SK-N-SH (cell line): ENCODE results near the gene OCLN. TPM values are rescaled to one million over a fixed set of nuclear protein-coding genes. Genes with fewer than 3 reads are reported as not detected.

Experiments used
- CTCF ChIA-PET: fragments of 300-600, 350-600 bp; formaldehyde crosslinking; extraction: SDS; loops from one replicate; lab custom pipeline; 2021; lab: Yijun Ruan, JAX
- POLR2A ChIA-PET: fragments of 350-600 bp; sonication (Branson Sonifier 250); formaldehyde crosslinking; extraction: SDS; loops from one replicate; lab custom pipeline; 2020; ENCODE audit warnings: antibody characterized with exemption, inconsistent platforms; lab: Yijun Ruan, JAX
- DNase-seq: peaks from one replicate; pipeline ENCODE4 v3.0.0; 2012
- H2AFZ ChIP-seq: fragments of 200-600 bp; sonication (generic); 2 replicates; pipeline ENCODE4 v1.8.1; 2016; ENCODE audit warnings: antibody characterized with exemption, mild to moderate bottlenecking, low read depth
- H3F3A ChIP-seq: fragments of 200-600 bp; sonication (generic); replicated peaks from 2 replicates; pipeline ENCODE3; 2016; ENCODE audit warnings: antibody characterized with exemption, mild to moderate bottlenecking; ENCODE audit not compliant: insufficient read depth
- H3K27ac ChIP-seq, 2 experiments: fragments of 200-500 bp in 1 of 2; fragments of 200-600 bp in 1 of 2; sonication (Bioruptor generic) in 1 of 2; sonication (generic), shearing (Covaris generic) in 1 of 2; 2 replicates each; pipeline versions ENCODE4 v1.5.1 to v1.6.1; 2014 to 2016; ENCODE audit warnings: low read depth in 2 of 2, inconsistent platforms in 1 of 2, low read length in 1 of 2, mild to moderate bottlenecking in 1 of 2, mixed read lengths in 1 of 2
- H3K27me3 ChIP-seq: fragments of 200-600 bp; sonication (generic), shearing (Covaris generic); 2 replicates; pipeline ENCODE4 v1.6.1; 2016; ENCODE audit warnings: mixed run types; ENCODE audit not compliant: insufficient read depth
- H3K36me3 ChIP-seq, 2 experiments: fragments of 200-500 bp in 1 of 2; fragments of 200-600 bp in 1 of 2; sonication (Bioruptor generic) in 1 of 2; sonication (generic) in 1 of 2; replicated peaks in 1 of 2; 2 replicates each; pipeline versions ENCODE3 to v1.5.1; 2014 to 2016; ENCODE audit warnings: low read length in 1 of 2, mild to moderate bottlenecking in 1 of 2; ENCODE audit not compliant: insufficient read depth in 2 of 2, control insufficient read depth in 1 of 2
- H3K4me1 ChIP-seq, 2 experiments: fragments of 200-500 bp in 1 of 2; fragments of 200-600 bp in 1 of 2; sonication (Bioruptor generic) in 1 of 2; sonication (generic), shearing (Covaris generic) in 1 of 2; 2 replicates each; pipeline versions ENCODE4 v1.5.1 to v1.6.1; 2014 to 2016; ENCODE audit warnings: low read depth in 1 of 2, low read length in 1 of 2, mixed run types in 1 of 2; ENCODE audit not compliant: insufficient read depth in 2 of 2, control insufficient read depth in 1 of 2
- H3K4me2 ChIP-seq: fragments of 200-600 bp; sonication (generic), shearing (Covaris generic); 2 replicates; pipeline ENCODE4 v1.6.1; 2017; ENCODE audit warnings: mixed run types
- H3K4me3 ChIP-seq, 2 experiments: fragments of 200-500 bp in 1 of 2; fragments of 200-600 bp in 1 of 2; sonication (Bioruptor generic) in 1 of 2; sonication (generic), shearing (Covaris generic) in 1 of 2; 2 replicates each; pipeline versions ENCODE4 v1.5.1 to v1.8.1; 2014 to 2016; ENCODE audit warnings: low read depth in 2 of 2, inconsistent platforms in 1 of 2, low read length in 1 of 2, mild to moderate bottlenecking in 1 of 2, mixed read lengths in 1 of 2, moderate library complexity in 1 of 2
- H3K79me2 ChIP-seq: fragments of 200-600 bp; sonication (generic); 2 replicates; pipeline ENCODE4 v1.8.1; 2017; ENCODE audit warnings: mild to moderate bottlenecking; ENCODE audit not compliant: insufficient read depth
- H3K9ac ChIP-seq: fragments of 200-600 bp; sonication (generic); 2 replicates; pipeline ENCODE4 v1.6.1; 2017; ENCODE audit warnings: mixed run types
- H3K9me2 ChIP-seq: fragments of 200-600 bp; sonication (generic); 2 replicates; pipeline ENCODE4 v1.6.1; 2017; ENCODE audit warnings: mixed run types
- H3K9me3 ChIP-seq: fragments of 200-600 bp; sonication (generic); 2 replicates; pipeline ENCODE4 v1.6.1; 2017; ENCODE audit warnings: mixed run types, mild to moderate bottlenecking, moderate library complexity
- H4K20me1 ChIP-seq: fragments of 200-600 bp; sonication (generic); 2 replicates; pipeline ENCODE4 v1.6.1; 2017; ENCODE audit warnings: mild to moderate bottlenecking, mixed run types; ENCODE audit not compliant: insufficient read depth
- ELF1 ChIP-seq: IDR thresholded peaks from 2 replicates; pipeline ENCODE4 v1.4.0; 2012
- EP300 ChIP-seq, 2 experiments: IDR thresholded peaks; 2 replicates each; pipeline versions ENCODE4 v1.4.0 to v1.6.1; 2012; ENCODE audit warnings: borderline replicate concordance in 1 of 2, low read depth in 1 of 2, low read length in 1 of 2
- EZH2phosphoT487 ChIP-seq: fragments of 200-600 bp; sonication (generic); IDR thresholded peaks from 2 replicates; pipeline ENCODE4 v1.6.1; 2017; ENCODE audit warnings: low read depth, mixed run types, mild to moderate bottlenecking, antibody characterized with exemption, moderate library complexity, borderline replicate concordance
- FOXM1 ChIP-seq: IDR thresholded peaks from 2 replicates; pipeline ENCODE4 v1.4.0; 2012; ENCODE audit warnings: low read depth, mild to moderate bottlenecking
- JUND ChIP-seq: IDR thresholded peaks from 2 replicates; pipeline ENCODE4 v1.4.0; 2012
- MEF2A ChIP-seq: IDR thresholded peaks from 2 replicates; pipeline ENCODE4 v1.4.0; 2012; ENCODE audit warnings: low read depth, borderline replicate concordance
- MXI1 ChIP-seq: IDR thresholded peaks from 2 replicates; pipeline ENCODE4 v1.6.1; 2012; ENCODE audit warnings: mild to moderate bottlenecking, low read depth, low read length, improper control_type of control experiment
- NFIC ChIP-seq: IDR thresholded peaks from 2 replicates; pipeline ENCODE4 v1.4.0; 2012; ENCODE audit warnings: borderline replicate concordance
- NRF1 ChIP-seq: IDR thresholded peaks from 2 replicates; pipeline ENCODE4 v1.6.1; 2012; ENCODE audit warnings: low read depth, mild to moderate bottlenecking, low read length
- RAD21 ChIP-seq: IDR thresholded peaks from 2 replicates; pipeline ENCODE4 v1.6.1; 2012; ENCODE audit warnings: mild to moderate bottlenecking, low read length
- RCOR1 ChIP-seq: fragments of 150-350 bp; IDR thresholded peaks from 2 replicates; pipeline ENCODE4 v1.6.1; 2017; ENCODE audit warnings: antibody characterized with exemption, low read length
- RFX5 ChIP-seq: IDR thresholded peaks from 2 replicates; pipeline ENCODE4 v1.6.1; 2012; ENCODE audit warnings: mild to moderate bottlenecking, improper control_type of control experiment, low read length
- TEAD4 ChIP-seq: IDR thresholded peaks from 2 replicates; pipeline ENCODE4 v1.4.0; 2012; ENCODE audit warnings: mild to moderate bottlenecking, borderline replicate concordance; ENCODE audit not compliant: insufficient read depth
- WGBS: methylation state at CpG from one replicate; pipeline ENCODE4 v1.1.6; 2017; ENCODE audit warnings: low lambda C conversion rate; 5-methylcytosine and 5-hydroxymethylcytosine counted together
- polyA plus RNA-seq, 3 experiments: library from polyadenylated mRNA; depleted of rRNA; stranded (reverse); fragments of >200 nt; gene quantifications; 2 replicates each; pipeline ENCODE4 v1.2.3, GENCODE V29; 2012
- TF ChIP-seq, protein P1 (sequence below): IDR thresholded peaks from 2 replicates; pipeline ENCODE4 v1.4.0; 2012; ENCODE audit warnings: low read depth, borderline replicate concordance
- TF ChIP-seq, protein P2 (sequence below): fragments of 150-350 bp; IDR thresholded peaks from 2 replicates; pipeline ENCODE4 v1.6.1; 2017; ENCODE audit warnings: antibody characterized with exemption, low read length, low read depth, borderline replicate concordance

OCLN gene
- polyA plus RNA-seq, 1 of the 3 experiments (the other 2 are of a cell fraction) = 6.5 TPM

DNA sequence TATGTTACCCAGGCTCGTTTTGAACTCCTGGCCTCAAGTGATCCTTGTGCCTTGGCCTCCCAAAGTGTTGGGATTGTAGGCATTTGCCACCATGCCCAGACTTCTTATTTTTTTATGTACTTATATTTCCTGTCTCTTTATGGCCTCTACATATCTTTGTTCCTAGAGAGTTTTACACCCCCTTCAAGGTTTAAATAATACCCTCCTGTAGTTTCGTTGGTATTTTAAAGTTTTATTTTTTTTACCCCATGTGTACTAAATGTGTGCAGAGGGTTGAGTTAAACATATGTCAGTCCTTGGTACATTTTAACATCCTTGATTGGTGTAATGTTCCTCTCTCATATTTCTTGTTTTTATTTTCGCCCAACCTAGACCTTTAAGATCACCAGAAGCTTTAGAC, 29.4 kb downstream of the OCLN start:
- H3K9me3 ChIP-seq = no peaks in the 10 kb centered on the region
- no peaks in the 10 kb centered on the region for H3K79me2 ChIP-seq
- no peaks in the 10 kb centered on the region for H4K20me1 ChIP-seq
- peaks cover 0 to 4% of the 10 kb centered on the region in 2 experiments; a peak in 1 of 4 replicates for H3K4me1 ChIP-seq
- TF ChIP-seq MEF2A (no peak), ELF1 (no peak), EP300 (IDR thresholded peaks at IDR 0.05; ENCODE audit: borderline replicate concordance in 1 of 2, low read depth in 1 of 2, low read length in 1 of 2) (no peak), RCOR1 (no peak), NRF1 (no peak), EZH2phosphoT487 (no peak), RAD21 (no peak), RFX5 (no peak), TEAD4 (no peak), NFIC (no peak)
- CTCF ChIA-PET = no interaction called here
- H3K36me3 ChIP-seq = no peaks in the 10 kb centered on the region
- peaks cover 13% of the 10 kb centered on the region for H3F3A ChIP-seq
- no peaks in the 10 kb centered on the region for H3K9me2 ChIP-seq
- no peak overlapping the region for H3K4me3 ChIP-seq
- H3K27ac ChIP-seq = no peak overlapping the region
- POLR2A ChIA-PET = no interaction called here
- no peak for DNase-seq
- H3K27me3 ChIP-seq = no peaks in the 10 kb centered on the region
- H3K9ac ChIP-seq = no peak overlapping the region
- no peak overlapping the region for H3K4me2 ChIP-seq
- 77% methylated on average over 3 of the region's 3 CpGs for WGBS
- no peak overlapping the region for H2AFZ ChIP-seq

DNA sequence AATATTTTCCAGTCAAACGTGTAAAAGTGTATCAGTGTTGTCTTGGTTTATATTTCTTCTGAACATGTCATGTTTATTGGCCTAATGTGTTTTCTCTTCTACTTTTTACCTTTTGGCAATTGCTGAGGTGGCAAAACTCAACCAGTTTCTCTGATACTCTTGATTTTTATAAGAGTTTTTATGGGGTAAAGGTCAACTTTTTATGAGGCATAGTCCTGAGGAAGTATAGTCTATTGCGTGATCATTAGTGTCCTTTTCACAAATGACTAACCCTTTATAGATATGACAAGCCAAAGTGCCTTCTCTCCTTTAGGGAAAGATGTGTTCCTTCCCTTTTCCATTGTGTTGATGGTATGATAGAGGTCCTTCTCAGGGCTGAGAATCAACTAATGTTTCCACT, 32.9 kb downstream of the OCLN start:
- POLR2A ChIA-PET = no interaction called here
- TF ChIP-seq FOXM1 = no peak
- no peak for TF ChIP-seq NRF1
- TF ChIP-seq JUND = no peak
- H3K9me3 ChIP-seq = no peaks in the 10 kb centered on the region
- no peaks in the 10 kb centered on the region for H4K20me1 ChIP-seq
- H3K4me1 ChIP-seq = peaks cover 0 to 4% of the 10 kb centered on the region in 2 experiments; a peak in 1 of 4 replicates
- H3F3A ChIP-seq = peaks cover 6% of the 10 kb centered on the region
- H3K4me2 ChIP-seq = no peak overlapping the region
- DNase-seq = no peak
- no peak overlapping the region for H3K4me3 ChIP-seq
- H3K36me3 ChIP-seq = no peaks in the 10 kb centered on the region
- H3K9me2 ChIP-seq = no peaks in the 10 kb centered on the region
- H3K79me2 ChIP-seq = no peaks in the 10 kb centered on the region
- no peak overlapping the region for H3K9ac ChIP-seq
- CTCF ChIA-PET = no interaction called here
- H3K27me3 ChIP-seq = no peaks in the 10 kb centered on the region
- WGBS = 61% methylated on average over 2 of the region's 2 CpGs
- H3K27ac ChIP-seq = no peak overlapping the region
- H2AFZ ChIP-seq = no peak overlapping the region

DNA sequence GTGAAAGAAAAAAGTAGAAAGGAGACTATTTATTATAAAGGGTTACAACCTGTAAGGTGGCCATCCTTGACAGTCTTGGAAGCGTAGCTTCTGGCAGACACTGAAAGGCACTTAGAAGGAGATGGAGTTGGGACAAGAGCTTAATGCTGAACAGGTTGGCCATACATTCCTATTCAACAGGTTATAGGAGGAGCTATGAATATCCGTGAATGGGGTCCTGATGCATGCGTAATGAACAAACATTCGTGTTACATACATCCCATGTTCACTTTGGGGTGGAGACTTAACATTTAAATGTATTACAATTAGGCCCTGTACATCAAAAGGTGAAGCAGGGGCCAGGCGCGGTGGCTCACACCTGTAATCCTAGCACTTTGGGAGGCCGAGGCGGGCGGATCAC, 34.1 kb downstream of the OCLN start:
- WGBS = 94% methylated on average over 9 of the region's 9 CpGs
- ChIA-PET CTCF (no interaction called here), POLR2A (no interaction called here)
- H3K27ac ChIP-seq = no peak overlapping the region
- no peak overlapping the region for H3K9ac ChIP-seq
- TF ChIP-seq, protein P1, sequence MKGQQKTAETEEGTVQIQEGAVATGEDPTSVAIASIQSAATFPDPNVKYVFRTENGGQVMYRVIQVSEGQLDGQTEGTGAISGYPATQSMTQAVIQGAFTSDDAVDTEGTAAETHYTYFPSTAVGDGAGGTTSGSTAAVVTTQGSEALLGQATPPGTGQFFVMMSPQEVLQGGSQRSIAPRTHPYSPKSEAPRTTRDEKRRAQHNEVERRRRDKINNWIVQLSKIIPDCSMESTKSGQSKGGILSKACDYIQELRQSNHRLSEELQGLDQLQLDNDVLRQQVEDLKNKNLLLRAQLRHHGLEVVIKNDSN = no peak
- TF ChIP-seq, protein P2, sequence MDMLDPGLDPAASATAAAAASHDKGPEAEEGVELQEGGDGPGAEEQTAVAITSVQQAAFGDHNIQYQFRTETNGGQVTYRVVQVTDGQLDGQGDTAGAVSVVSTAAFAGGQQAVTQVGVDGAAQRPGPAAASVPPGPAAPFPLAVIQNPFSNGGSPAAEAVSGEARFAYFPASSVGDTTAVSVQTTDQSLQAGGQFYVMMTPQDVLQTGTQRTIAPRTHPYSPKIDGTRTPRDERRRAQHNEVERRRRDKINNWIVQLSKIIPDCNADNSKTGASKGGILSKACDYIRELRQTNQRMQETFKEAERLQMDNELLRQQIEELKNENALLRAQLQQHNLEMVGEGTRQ = no peak
- TF ChIP-seq MXI1 = no peak
- DNase-seq = no peak
- H3F3A ChIP-seq = no peaks in the 10 kb centered on the region
- no peaks in the 10 kb centered on the region for H3K27me3 ChIP-seq
- no peaks in the 10 kb centered on the region for H3K79me2 ChIP-seq
- no peak overlapping the region for H2AFZ ChIP-seq
- H3K4me3 ChIP-seq = no peak overlapping the region
- H3K4me2 ChIP-seq = no peak overlapping the region
- H3K9me3 ChIP-seq = no peaks in the 10 kb centered on the region
- no peaks in the 10 kb centered on the region for H3K4me1 ChIP-seq
- no peaks in the 10 kb centered on the region for H4K20me1 ChIP-seq
- no peaks in the 10 kb centered on the region for H3K9me2 ChIP-seq
- no peaks in the 10 kb centered on the region for H3K36me3 ChIP-seq
